ENCODE data around the gene NT5DC1.

NT5DC1 gene

GRCh38 chr6:116239856-116240255 is 139.2 kb downstream of the NT5DC1 start:
- DNase-seq (ENCODE audit: low read depth, low spot score): no peak

GRCh38 chr6:116244284-116244683 is 143.6 kb downstream of the NT5DC1 start:
- no peak for DNase-seq (ENCODE audit: low read depth, low spot score)

GRCh38 chr6:116246089-116246488 is 145.4 kb downstream of the NT5DC1 start:
- no peak for DNase-seq (ENCODE audit: low read depth, low spot score)

GRCh38 chr6:116247285-116247684 is 146.6 kb downstream of the NT5DC1 start:
- DNase-seq (ENCODE audit: low read depth, low spot score): no peak

GRCh38 chr6:116248577-116248976 is 147.9 kb downstream of the NT5DC1 start:
- DNase-seq (ENCODE audit: low read depth, low spot score): no peak

- no peak for DNase-seq (ENCODE audit: low read depth, low spot score)
Observed at GRCh38 chr6:116251568-116252384, 151.1 kb downstream of the NT5DC1 start.

- DNase-seq (ENCODE audit: low read depth, low spot score): no peak
Observed at GRCh38 chr6:116253188-116253504, 152.5 kb downstream of the NT5DC1 start.

- peak; percentile 79 for DNase-seq (ENCODE audit: low read depth, low spot score)
Observed at GRCh38 chr6:116253505-116254296, 153.0 kb downstream of the NT5DC1 start, which contains the start of gene TSPYL4. Gene TSPYL4, minus strand, starts transcription at chr6:116254075. Its CDS starts 67 bp downstream, at chr6:116254008.

- DNase-seq (ENCODE audit: low read depth, low spot score): no peak
Observed at GRCh38 chr6:116254297-116255056, 153.8 kb downstream of the NT5DC1 start.

GRCh38 chr6:116255246-116255800 is 154.7 kb downstream of the NT5DC1 start:
- DNase-seq (ENCODE audit: low read depth, low spot score): no peak

- no peak for DNase-seq (ENCODE audit: low read depth, low spot score)
Observed at GRCh38 chr6:116256694-116257093, 156.0 kb downstream of the NT5DC1 start.

GRCh38 chr6:116258520-116258919 is 157.9 kb downstream of the NT5DC1 start:
- no peak for DNase-seq (ENCODE audit: low read depth, low spot score)

- no peak for DNase-seq (ENCODE audit: low read depth, low spot score)
Observed at GRCh38 chr6:116263353-116263752, 162.7 kb downstream of the NT5DC1 start.

- DNase-seq (ENCODE audit: low read depth, low spot score): no peak
Observed at GRCh38 chr6:116265041-116265829, 164.6 kb downstream of the NT5DC1 start.

GRCh38 chr6:116266803-116267202 is 166.2 kb downstream of the NT5DC1 start:
- DNase-seq (ENCODE audit: low read depth, low spot score): no peak

- no peak for DNase-seq (ENCODE audit: low read depth, low spot score)
Observed at GRCh38 chr6:116267836-116268588, 167.4 kb downstream of the NT5DC1 start.

GRCh38 chr6:116268589-116269293 is 168.1 kb downstream of the NT5DC1 start:
- no peak for DNase-seq (ENCODE audit: low read depth, low spot score)

GRCh38 chr6:116271149-116271708 is 170.6 kb downstream of the NT5DC1 start:
- no peak for DNase-seq (ENCODE audit: low read depth, low spot score)

GRCh38 chr6:116277124-116277523 is 176.5 kb downstream of the NT5DC1 start:
- DNase-seq (ENCODE audit: low read depth, low spot score): no peak
